Measurements from ENCODE around the gene HEATR5A. TPM values are rescaled to one million over a fixed set of nuclear protein-coding genes. Genes with fewer than 3 reads are reported as not detected.

Gene HEATR5A
- total and polyA plus RNA-seq, 10 donors = 4.4 to 52.2 (median 33.3) TPM

DNA sequence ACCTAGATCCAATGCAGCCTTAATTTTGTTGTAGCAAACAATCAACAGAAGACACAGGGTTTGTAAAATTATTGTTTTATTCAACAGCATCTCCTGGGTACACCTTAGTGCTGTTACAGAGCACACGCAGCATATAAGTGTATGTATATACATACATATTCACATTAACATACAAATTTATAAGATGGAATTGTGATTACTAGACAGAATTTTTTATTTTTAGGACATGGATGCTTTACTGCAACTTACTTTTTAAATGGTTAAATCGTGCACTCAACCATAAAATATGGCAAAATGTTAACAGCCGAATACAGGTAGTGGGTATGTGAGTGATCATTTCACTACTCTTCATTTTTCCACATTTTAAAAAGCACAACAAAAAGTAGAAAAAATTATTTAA lies 16.6 kb downstream of the HEATR5A start:
- Histone ChIP-seq H3K4me1 (peaks cover 0 to 24% (median 0%) of the 10 kb centered on the region in 6 donors), H3K4me3 (no peak overlapping the region), H3K27me3 (replicated peaks in 1 of 7) (no peaks in the 10 kb centered on the region), H3K36me3 (peaks cover 0 to 47% (median 13%) of the 10 kb centered on the region in 6 donors), H3K9me3 (no peaks in the 10 kb centered on the region), H3K27ac (no peak overlapping the region)
- TF ChIP-seq, protein P1, sequence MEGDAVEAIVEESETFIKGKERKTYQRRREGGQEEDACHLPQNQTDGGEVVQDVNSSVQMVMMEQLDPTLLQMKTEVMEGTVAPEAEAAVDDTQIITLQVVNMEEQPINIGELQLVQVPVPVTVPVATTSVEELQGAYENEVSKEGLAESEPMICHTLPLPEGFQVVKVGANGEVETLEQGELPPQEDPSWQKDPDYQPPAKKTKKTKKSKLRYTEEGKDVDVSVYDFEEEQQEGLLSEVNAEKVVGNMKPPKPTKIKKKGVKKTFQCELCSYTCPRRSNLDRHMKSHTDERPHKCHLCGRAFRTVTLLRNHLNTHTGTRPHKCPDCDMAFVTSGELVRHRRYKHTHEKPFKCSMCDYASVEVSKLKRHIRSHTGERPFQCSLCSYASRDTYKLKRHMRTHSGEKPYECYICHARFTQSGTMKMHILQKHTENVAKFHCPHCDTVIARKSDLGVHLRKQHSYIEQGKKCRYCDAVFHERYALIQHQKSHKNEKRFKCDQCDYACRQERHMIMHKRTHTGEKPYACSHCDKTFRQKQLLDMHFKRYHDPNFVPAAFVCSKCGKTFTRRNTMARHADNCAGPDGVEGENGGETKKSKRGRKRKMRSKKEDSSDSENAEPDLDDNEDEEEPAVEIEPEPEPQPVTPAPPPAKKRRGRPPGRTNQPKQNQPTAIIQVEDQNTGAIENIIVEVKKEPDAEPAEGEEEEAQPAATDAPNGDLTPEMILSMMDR (IDR thresholded peaks at IDR 0.05 in 8 of 11, conservative IDR thresholded peaks at IDR 0.05 in 3 of 11) = no peak
- TF ChIP-seq POLR2A (IDR thresholded peaks at IDR 0.05) (no peak), POLR2AphosphoS5 (IDR thresholded peaks at IDR 0.05) (no peak)
- 95 to 97% (median 96%) methylated on average over 3 of the region's 3 CpGs for WGBS, 5 donors
- intact Hi-C loops (cut with DNase I; ENCODE audit: low total_unique reads) = no loop called here
- DNase-seq = no peak

DNA sequence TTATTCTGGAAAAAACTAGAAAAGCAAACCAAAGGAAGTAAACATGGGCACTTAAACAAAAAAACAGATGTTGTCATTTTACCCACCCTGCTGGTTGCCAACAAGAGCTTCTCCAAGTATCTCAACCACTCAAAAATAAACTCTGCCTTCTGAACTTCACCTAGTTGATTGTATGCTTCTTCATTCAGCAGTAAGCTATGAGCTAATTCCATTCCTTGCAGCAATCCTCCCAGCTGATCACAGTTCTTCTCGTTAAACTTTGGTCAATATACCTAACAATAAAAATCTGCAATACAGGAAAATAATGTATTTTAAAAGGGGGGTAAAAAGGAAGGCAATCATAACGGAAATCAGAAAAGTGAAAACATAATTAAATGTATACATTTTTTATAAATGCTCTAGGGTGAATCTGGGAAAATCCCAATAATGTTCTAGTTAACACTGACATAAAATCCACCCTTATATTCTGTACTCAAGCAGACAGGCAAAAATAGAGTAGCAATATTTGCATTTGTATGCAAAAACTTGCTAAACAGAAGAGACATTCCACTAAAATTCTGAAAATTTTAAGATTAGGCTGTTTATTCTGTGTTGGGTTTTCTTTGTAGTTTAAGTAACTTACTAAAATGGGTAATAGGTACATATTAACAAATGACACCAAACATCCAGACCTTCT lies 17.4 kb downstream of the HEATR5A start:
- H3K4me1 ChIP-seq = peaks cover 0 to 24% (median 0%) of the 10 kb centered on the region in 6 donors
- intact Hi-C loops (cut with DNase I; ENCODE audit: low total_unique reads) = no loop called here
- H3K27ac ChIP-seq = no peak overlapping the region
- H3K9me3 ChIP-seq = no peaks in the 10 kb centered on the region
- no peak for DNase-seq
- TF ChIP-seq, protein P1 (IDR thresholded peaks at IDR 0.05 in 8 of 11, conservative IDR thresholded peaks at IDR 0.05 in 3 of 11) = no peak
- TF ChIP-seq POLR2AphosphoS5 (IDR thresholded peaks at IDR 0.05) = no peak
- TF ChIP-seq POLR2A (IDR thresholded peaks at IDR 0.05) = no peak
- H3K36me3 ChIP-seq = peaks cover 0 to 55% (median 17%) of the 10 kb centered on the region in 6 donors
- WGBS, 5 donors = 78 to 91% (median 85%) methylated on average over 2 of the region's 2 CpGs
- H3K27me3 ChIP-seq (replicated peaks in 1 of 7) = no peaks in the 10 kb centered on the region
- H3K4me3 ChIP-seq = no peak overlapping the region

DNA sequence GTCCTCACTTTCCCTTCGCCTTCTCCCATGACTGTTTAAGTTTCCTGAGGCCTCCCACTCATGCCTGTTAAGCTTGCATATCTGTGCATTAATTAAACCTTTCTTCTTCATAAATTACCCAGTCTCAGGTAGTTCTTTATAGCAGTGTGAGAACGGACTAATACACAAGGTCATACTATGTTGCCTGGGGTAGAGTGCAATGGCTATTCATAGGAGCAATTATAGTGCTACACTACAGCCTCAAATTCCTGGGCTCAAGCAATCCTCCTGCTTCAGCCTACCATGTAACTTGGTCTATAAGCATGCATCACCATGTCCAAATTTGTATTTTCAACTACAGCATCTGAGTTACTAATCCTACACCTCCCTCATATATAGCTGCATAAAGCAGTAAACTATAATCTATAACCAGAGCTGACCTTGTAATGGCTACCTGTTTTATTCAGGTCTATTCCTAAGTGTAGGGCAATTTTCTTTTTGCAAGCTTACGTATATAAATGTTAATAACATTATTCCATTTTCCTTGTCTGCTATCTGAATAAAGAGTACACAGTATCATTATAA lies 18.9 kb downstream of the HEATR5A start:
- Histone ChIP-seq H3K9me3 (no peaks in the 10 kb centered on the region), H3K36me3 (peaks cover 0 to 70% (median 24%) of the 10 kb centered on the region in 6 donors), H3K4me1 (peaks cover 0 to 23% (median 0%) of the 10 kb centered on the region in 6 donors), H3K27me3 (replicated peaks in 1 of 7) (no peaks in the 10 kb centered on the region), H3K27ac (no peak overlapping the region), H3K4me3 (no peak overlapping the region)
- DNase-seq = no peak
- no peak for TF ChIP-seq POLR2A (IDR thresholded peaks at IDR 0.05)
- TF ChIP-seq POLR2AphosphoS5 (IDR thresholded peaks at IDR 0.05) = no peak
- TF ChIP-seq, protein P1 (IDR thresholded peaks at IDR 0.05 in 8 of 11, conservative IDR thresholded peaks at IDR 0.05 in 3 of 11) = no peak
- intact Hi-C loops (cut with DNase I; ENCODE audit: low total_unique reads) = no loop called here
- WGBS, 5 donors = 94 to 98% (median 97%) methylated on average over 3 of the region's 3 CpGs

DNA sequence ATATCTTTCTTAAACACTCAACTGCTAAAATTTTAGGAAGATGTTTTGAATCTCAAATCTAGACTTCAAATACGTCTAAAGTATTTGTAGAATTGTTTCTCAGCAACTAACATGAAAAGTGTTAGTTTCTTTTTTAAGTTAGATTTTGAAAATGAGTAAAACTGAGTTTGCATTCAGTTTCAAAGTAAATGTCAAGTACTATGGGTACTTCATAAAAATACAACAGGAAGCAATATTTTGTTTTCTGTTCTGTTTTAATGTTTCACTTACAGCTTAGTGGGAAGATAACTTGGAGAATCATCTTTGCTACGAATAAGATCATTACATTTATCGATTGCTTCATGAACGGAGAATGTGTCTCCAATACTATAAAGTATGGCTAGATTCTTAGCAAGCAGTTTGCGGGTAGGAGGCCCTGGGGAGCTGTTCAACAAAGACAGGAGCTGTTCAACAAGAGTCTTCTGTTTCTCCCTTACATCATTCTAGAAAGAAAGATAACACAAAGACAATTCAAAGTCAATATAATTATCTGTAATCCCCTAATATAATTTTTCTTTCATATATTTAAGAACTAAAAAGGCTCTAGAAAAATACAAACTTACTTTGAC lies 20.2 kb downstream of the HEATR5A start:
- peak overlapping the region in 1 of 8 donors; percentile 8 for H3K27ac ChIP-seq
- H3K9me3 ChIP-seq = no peaks in the 10 kb centered on the region
- peaks cover 0 to 81% (median 32%) of the 10 kb centered on the region in 6 donors for H3K36me3 ChIP-seq
- DNase-seq = no peak
- intact Hi-C loops (cut with DNase I; ENCODE audit: low total_unique reads) = no loop called here
- peaks cover 0 to 11% (median 0%) of the 10 kb centered on the region in 6 donors for H3K4me1 ChIP-seq
- WGBS, 5 donors = 71 to 85% (median 78%) methylated on average over 5 of the region's 5 CpGs
- no peak overlapping the region for H3K4me3 ChIP-seq
- TF ChIP-seq POLR2AphosphoS5 (IDR thresholded peaks at IDR 0.05) (no peak), POLR2A (IDR thresholded peaks at IDR 0.05) (no peak)
- TF ChIP-seq, protein P1 (IDR thresholded peaks at IDR 0.05 in 8 of 11, conservative IDR thresholded peaks at IDR 0.05 in 3 of 11) = no peak
- H3K27me3 ChIP-seq (replicated peaks in 1 of 7) = no peaks in the 10 kb centered on the region
